GM12874 (cell line): ENCODE measurements around the gene RAB1A.

ENCODE experiments used
- CTCF ChIP-seq: IDR thresholded peaks from 2 replicates; pipeline ENCODE4 v1.5.1; 2011; ENCODE audit warnings: low read depth, mild to moderate bottlenecking, control low read depth, low read length, moderate library complexity; ENCODE audit not compliant: insufficient read depth

Gene RAB1A

GRCh38 chr2:65129286-65129825, 550 bp downstream of the RAB1A start:
- no peak for TF ChIP-seq CTCF

- no peak for TF ChIP-seq CTCF
These were observed 1.4 kb downstream of the RAB1A start for GRCh38 chr2:65128297-65129190.

- no peak for TF ChIP-seq CTCF
These were observed 7.6 kb downstream of the RAB1A start for GRCh38 chr2:65122313-65122712.

GRCh38 chr2:65120990-65121693, 8.8 kb downstream of the RAB1A start:
- no peak for TF ChIP-seq CTCF

- no peak for TF ChIP-seq CTCF
These were observed 13.3 kb downstream of the RAB1A start for GRCh38 chr2:65116645-65117044.

DNA sequence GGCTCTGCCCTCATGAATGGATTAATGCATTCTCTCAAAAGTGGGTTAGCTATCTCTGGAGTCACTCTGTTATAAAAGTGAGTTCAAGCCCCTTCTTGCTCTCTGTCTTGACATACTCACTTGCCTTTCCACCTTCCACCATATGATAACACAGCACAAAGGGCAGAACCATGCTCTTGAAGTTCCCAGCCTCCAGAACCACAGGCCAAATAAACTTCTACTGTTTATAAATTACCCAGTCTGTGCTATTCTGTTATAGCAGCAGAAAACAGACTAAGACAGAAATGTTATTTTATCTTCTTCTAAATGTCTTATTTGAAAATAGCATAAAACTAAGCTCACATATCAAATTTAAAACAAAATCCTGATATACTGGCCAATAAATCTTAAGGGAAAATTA, 15.0 kb downstream of the RAB1A start:
- no peak for TF ChIP-seq CTCF

DNA sequence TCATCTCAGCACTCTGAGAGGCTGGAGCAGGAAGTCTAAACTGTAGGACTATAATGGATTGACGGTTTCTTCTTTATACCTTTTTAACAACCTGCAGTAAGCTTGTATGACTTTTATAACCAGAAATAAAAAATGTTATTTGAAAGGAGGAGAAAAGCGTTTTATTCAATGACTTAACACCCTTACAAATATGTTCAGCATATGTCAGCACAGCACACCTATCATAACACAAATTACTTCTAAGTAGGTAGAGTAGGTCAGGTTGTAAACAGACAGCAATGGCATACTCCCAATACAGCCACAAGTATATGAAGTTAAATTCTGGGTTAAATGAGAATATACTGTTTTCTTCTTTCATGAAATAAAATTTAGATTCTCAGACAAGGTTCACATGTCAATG, 16.1 kb downstream of the RAB1A start:
- TF ChIP-seq CTCF = no peak
